Measurements from ENCODE around the gene MT1B.

- TF ChIP-seq CTCF (conservative IDR thresholded peaks at IDR 0.05; ENCODE audit: low read depth, low read length) (no peak), POLR2A (IDR thresholded peaks at IDR 0.05; ENCODE audit: low read depth, low read length) (no peak)
Measured at GRCh38 chr16:56653218-56653617, 1.5 kb downstream of the MT1B start.

Measured in IMR-90 (cell line).